GM12801 (cell line): ENCODE measurements around the gene FHOD1.

Experiments
- TF ChIP-seq, protein P1 (sequence below): IDR thresholded peaks from one replicate; pipeline ENCODE4 v1.5.1; 2011; ENCODE audit warnings: control low read depth; ENCODE audit not compliant: insufficient read length; ENCODE audit errors: extremely low read depth

Gene FHOD1

DNA sequence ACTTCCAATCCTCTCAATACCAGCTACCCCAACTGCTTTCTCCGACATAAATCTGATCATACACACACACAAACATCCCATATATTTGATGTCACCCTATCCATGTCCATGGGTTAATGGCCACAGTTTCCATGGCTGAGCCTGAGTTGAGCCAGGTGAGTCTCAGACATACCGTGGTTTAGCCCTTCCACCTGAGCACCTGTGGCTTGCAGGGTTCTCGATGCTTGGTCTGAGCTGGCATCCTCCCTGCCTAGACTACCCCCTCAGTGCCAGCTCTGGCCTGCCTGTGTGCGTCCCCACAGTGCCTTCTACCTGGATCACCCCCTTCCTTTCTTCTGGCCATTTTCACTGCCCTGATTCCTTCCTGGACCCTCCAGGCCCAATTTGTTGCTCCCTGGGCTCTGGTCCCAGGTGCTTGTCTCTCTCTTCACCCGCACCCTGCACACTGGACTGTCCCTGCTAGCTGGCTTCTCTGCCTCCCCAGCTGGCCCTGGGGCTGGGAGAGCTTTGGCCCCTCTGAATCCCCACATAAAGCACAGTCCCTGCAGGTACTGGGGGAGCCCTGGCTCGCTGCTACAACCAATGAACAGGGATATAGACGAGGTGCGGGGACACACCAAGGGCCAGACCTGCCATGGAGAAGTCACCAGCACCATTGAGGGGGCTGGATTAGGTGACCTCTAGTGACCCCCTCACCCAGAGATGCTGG, 41.0 kb downstream of the FHOD1 start:
- TF ChIP-seq, protein P1, sequence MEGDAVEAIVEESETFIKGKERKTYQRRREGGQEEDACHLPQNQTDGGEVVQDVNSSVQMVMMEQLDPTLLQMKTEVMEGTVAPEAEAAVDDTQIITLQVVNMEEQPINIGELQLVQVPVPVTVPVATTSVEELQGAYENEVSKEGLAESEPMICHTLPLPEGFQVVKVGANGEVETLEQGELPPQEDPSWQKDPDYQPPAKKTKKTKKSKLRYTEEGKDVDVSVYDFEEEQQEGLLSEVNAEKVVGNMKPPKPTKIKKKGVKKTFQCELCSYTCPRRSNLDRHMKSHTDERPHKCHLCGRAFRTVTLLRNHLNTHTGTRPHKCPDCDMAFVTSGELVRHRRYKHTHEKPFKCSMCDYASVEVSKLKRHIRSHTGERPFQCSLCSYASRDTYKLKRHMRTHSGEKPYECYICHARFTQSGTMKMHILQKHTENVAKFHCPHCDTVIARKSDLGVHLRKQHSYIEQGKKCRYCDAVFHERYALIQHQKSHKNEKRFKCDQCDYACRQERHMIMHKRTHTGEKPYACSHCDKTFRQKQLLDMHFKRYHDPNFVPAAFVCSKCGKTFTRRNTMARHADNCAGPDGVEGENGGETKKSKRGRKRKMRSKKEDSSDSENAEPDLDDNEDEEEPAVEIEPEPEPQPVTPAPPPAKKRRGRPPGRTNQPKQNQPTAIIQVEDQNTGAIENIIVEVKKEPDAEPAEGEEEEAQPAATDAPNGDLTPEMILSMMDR, result no peak

DNA sequence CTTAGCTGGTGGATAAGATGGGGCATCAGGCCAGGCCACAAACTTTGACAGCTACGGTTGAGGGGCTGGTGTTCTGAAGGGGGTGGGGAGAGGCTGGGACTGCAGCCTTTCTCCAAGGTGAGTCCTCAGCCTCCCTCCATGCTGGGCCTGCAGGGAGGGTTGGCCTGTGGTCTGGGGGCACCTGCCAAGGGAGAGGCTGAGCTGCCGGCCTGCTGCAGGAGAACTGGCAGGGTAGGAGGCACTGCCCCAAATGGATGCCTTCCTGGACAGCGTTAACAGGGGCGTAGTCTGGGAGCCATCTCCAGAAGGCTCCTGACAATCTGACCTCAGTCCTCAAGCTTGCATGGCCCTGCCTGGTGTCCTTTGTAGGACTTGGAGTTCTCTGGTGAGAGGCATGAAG, 43.2 kb downstream of the FHOD1 start:
- TF ChIP-seq, protein P1, result no peak

DNA sequence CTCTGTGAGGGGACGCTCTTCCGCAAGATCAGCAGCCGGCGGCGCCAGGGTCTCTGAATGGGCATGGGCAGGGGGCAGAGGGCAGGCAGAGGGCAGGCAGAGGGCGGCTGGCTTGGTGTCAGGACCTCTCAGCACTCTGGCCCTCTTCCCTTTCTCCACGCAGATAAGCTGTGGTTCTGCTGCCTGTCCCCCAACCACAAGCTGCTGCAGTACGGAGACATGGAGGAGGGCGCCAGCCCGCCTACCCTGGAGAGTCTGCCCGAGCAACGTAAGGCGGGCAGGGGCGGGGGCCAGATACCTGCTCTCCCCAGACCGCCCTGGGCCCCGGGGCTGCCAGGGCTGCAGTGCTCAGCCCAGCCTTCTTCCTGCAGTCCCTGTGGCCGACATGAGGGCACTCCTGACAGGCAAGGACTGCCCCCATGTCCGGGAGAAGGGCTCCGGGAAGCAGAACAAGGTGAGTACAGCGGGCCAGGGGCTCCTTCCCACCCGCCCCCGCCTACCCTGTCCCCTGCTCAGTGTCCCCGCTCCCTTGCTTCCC, 44.3 kb downstream of the FHOD1 start:
- TF ChIP-seq, protein P1, result no peak

DNA sequence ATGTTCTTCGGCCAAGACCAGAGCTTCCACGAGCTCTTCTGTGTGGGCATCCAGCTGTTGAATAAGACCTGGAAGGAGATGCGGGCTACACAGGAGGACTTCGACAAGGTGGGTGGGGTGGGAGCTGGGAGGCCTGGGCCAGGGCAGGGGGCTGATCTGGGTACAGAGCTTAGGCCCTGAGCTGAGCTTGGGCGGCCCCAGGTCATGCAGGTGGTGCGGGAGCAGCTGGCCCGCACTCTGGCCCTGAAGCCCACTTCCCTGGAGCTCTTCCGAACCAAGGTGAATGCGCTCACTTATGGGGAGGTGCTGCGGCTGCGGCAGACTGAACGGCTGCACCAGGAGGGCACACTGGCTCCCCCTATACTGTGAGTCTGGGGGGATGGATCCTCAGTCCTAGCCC, 44.9 kb downstream of the FHOD1 start:
- TF ChIP-seq, protein P1, result no peak

DNA sequence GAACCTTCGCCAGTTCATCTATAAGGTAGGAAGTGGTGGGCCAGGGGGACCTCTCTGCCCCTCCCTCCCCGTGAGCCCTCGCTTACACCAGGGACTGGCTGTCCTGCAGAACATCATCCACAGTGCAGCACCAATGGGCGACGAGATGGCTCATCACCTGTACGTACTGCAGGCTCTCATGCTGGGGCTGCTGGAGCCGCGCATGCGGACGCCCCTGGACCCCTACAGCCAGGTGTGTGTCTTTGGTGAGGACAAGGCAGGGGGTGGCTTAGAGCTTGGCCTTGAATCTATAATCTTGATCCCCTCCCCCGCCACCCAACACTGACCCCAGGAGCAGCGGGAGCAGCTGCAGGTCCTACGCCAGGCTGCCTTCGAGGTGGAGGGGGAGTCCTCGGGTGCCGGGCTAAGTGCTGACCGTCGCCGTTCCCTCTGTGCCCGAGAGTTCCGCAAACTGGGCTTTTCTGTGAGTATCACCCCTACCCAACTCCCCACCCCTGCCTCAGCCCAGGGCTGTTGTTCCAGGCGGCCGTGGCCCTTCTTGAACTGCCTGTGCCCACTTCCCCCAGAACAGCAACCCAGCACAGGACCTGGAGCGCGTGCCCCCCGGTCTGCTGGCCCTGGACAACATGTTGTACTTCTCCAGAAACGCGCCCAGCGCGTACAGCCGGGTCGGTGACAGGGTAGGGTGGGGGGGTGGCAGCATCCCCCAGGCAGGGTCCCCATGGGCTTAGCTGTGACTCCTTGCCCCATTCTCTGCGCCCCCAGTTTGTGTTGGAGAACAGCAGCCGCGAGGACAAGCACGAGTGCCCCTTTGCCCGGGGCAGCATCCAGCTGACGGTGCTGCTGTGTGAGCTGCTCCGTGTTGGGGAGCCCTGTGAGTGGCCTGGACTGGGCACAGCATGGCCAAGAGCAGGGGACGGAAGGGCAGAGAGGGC, 45.6 kb downstream of the FHOD1 start:
- TF ChIP-seq, protein P1, result no peak

DNA sequence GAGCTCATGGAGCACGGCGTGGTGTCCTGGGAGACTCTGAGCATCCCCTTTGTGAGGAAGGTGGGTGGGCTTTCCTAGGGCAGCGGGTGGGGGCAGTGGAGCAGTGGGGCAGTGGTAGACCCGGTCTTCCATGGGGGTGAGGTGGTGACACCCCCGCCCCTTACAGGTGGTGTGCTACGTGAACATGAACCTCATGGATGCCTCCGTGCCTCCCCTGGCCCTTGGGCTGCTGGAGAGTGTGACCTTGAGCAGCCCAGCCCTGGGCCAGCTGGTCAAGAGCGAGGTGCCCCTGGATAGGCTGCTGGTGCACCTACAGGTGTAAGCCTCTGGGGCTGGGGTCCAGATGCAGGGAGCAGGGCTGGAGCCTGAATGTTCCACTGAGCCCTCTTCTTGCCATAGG, 46.8 kb downstream of the FHOD1 start:
- TF ChIP-seq, protein P1, result no peak

DNA sequence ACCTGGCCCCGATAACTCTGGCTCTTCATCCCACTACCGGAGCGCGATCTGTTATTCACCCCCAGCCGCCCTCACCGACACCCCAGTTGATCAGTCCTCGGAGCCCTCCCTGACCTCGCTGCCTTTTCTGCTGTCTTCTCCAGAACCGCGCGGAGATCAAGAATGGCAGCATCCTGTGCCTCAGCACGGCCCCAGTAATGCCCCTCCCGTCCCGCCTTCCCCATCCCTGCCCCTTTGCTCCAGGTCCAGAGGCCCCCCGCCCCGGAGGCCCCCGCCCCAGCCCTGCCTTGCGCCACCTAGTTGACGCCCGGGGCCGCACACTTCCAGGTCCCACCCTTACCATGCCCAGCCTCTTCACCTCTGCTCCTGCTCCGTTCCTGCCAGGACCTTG, 47.5 kb downstream of the FHOD1 start:
- TF ChIP-seq, protein P1, result no peak
